ENCODE results near the gene GAPDHS. TPM values are rescaled to one million over a fixed set of nuclear protein-coding genes. Genes with fewer than 3 reads are reported as not detected.

GAPDHS gene
- total RNA-seq, 1 experiment from 2014 or later: not detected

DNA sequence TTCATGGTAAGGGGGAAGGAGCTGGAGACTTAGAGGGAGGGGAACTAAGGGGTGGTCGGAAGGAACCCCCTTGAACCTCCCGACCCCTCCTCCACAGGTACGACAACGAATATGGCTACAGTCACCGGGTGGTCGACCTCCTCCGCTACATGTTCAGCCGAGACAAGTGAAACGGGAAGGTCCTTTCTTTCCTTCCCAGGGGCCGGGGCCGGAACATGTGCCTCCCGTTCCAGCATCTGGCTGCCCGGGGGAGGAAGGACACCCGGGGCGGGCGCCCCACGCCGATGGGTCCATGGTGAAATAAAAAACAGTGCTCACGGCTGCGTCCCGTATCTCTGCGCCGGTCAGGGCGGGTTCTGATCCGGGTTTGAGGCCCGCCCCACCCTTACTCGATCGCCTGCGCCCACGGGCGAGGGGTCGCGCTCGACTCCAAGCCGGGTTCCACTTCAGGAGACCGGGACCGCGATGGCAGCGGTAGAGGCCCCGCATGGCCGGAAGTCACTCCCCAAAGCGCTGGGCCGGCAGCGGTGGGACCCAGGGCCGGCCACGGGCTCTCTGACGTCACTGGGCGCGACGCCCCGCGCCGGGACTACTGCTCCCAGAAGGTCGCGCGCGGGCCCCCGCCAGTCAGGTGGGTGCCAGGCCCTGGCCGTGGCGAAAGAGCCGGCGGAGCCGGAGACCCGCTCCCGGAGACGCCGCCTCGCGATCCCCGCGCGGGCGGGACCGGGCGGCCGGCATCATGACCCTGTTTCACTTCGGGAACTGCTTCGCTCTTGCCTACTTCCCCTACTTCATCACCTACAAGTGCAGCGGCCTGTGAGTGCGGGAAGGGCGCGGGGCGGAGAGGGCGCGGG lies 12.0 kb downstream of the GAPDHS start, which contains the start of gene TMEM147:
TMEM147 (plus strand) TSS at position 626 of the 854 bp plus-strand sequence; CDS start at position 740, 114 bp downstream.
- TSS peak; percentile 78 for BruUV-seq (replicated peaks)
- intact Hi-C loops (cut with micrococcal nuclease): loop anchor here (2.0 to 5.0 kb wide), 2 partner anchors 26 to 172 kb away; partner anchors contain the start of gene KMT2B
- TF ChIP-seq EZH2phosphoT487 (IDR thresholded peaks at IDR 0.05; ENCODE audit: borderline replicate concordance, low read length) (no peak), EZH2 (IDR thresholded peaks at IDR 0.05; ENCODE audit: low read length, unreplicated experiment) (no peak)
- TF ChIP-seq, protein P1, sequence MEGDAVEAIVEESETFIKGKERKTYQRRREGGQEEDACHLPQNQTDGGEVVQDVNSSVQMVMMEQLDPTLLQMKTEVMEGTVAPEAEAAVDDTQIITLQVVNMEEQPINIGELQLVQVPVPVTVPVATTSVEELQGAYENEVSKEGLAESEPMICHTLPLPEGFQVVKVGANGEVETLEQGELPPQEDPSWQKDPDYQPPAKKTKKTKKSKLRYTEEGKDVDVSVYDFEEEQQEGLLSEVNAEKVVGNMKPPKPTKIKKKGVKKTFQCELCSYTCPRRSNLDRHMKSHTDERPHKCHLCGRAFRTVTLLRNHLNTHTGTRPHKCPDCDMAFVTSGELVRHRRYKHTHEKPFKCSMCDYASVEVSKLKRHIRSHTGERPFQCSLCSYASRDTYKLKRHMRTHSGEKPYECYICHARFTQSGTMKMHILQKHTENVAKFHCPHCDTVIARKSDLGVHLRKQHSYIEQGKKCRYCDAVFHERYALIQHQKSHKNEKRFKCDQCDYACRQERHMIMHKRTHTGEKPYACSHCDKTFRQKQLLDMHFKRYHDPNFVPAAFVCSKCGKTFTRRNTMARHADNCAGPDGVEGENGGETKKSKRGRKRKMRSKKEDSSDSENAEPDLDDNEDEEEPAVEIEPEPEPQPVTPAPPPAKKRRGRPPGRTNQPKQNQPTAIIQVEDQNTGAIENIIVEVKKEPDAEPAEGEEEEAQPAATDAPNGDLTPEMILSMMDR (conservative IDR thresholded peaks at IDR 0.05; ENCODE audit: low read depth, low read length): no peak
- Histone ChIP-seq H3K27ac (ENCODE audit: low read length) (peak within 1 kb of the TSS; percentile 48), H4K20me1 (ENCODE audit: low read length) (no peaks in the 10 kb centered on the region), H3K4me1 (ENCODE audit: insufficient read depth, low read length) (peaks cover 14% of the 10 kb centered on the region; the same call in 1 of the 2 replicates), H3K36me3 (ENCODE audit: low read depth, low read length) (no peaks in the 10 kb centered on the region), H3K9ac (ENCODE audit: low read length) (peak within 1 kb of the TSS; percentile 97), H3K27me3 (ENCODE audit: low read length) (no peaks in the 10 kb centered on the region), H3K4me3 (ENCODE audit: low read length) (peak within 1 kb of the TSS; percentile 88), H3K9me2 (replicated peaks; ENCODE audit: low read length) (no peaks in the 10 kb centered on the region), H3K4me2 (ENCODE audit: low read length) (peak within 1 kb of the TSS; percentile 90), H3F3A (ENCODE audit: low read length, unreplicated experiment) (no peaks in the 10 kb centered on the region), H2AFZ (ENCODE audit: low read length) (peak within 1 kb of the TSS; percentile 98), H3K79me2 (ENCODE audit: low read length) (peaks cover 40% of the 10 kb centered on the region), H3K9me3 (ENCODE audit: low read length) (no peaks in the 10 kb centered on the region)
- ChIA-PET POLR2A (ENCODE audit: unreplicated experiment) (no interaction called here), CTCF (no interaction called here)
- DNase-seq (peak; percentile 84), ATAC-seq (peak; percentile 94)

DNA sequence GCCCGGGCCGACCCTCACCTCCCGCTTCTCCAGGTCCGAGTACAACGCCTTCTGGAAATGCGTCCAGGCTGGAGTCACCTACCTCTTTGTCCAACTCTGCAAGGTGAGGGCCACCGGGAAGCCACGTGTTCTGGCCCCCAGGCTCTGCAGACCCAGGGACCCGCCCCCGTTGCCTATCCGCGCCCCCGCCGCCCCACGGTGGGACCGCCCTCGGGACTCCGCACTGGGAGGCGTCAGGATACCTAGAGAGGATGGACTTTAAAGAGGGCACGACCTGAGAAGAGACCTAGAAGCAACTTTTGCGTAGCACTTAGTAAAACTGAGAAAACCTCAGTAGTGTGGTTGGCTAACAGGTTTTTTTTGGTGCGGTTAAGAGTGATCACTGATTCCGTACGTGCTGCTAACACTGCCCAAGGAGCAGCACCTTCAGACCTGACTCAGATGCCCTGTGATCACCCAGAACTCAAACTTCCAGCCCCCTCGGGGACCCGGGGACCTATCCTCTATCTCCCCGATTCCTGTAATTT lies 12.7 kb downstream of the GAPDHS start:
- Histone ChIP-seq H3K36me3 (ENCODE audit: low read depth, low read length) (no peaks in the 10 kb centered on the region), H3F3A (ENCODE audit: low read length, unreplicated experiment) (no peaks in the 10 kb centered on the region), H3K79me2 (ENCODE audit: low read length) (peaks cover 40% of the 10 kb centered on the region), H3K4me2 (ENCODE audit: low read length) (peak overlapping the region; percentile 90), H4K20me1 (ENCODE audit: low read length) (no peaks in the 10 kb centered on the region), H3K27me3 (ENCODE audit: low read length) (no peaks in the 10 kb centered on the region), H3K4me1 (ENCODE audit: insufficient read depth, low read length) (peaks cover 14% of the 10 kb centered on the region; the same call in 1 of the 2 replicates), H3K9ac (ENCODE audit: low read length) (peak overlapping the region; percentile 97), H2AFZ (ENCODE audit: low read length) (peak overlapping the region; percentile 98), H3K9me2 (replicated peaks; ENCODE audit: low read length) (no peaks in the 10 kb centered on the region), H3K27ac (ENCODE audit: low read length) (peak overlapping the region; percentile 29; the same call in 1 of the 2 replicates), H3K4me3 (ENCODE audit: low read length) (peak overlapping the region; percentile 88), H3K9me3 (ENCODE audit: low read length) (no peaks in the 10 kb centered on the region)
- POLR2A ChIA-PET (ENCODE audit: unreplicated experiment): no interaction called here
- intact Hi-C loops (cut with micrococcal nuclease): loop anchor here (2.0 to 5.0 kb wide), 2 partner anchors 27 to 171 kb away; partner anchors contain the start of gene KMT2B
- TSS peak; percentile 61 for BruUV-seq (replicated peaks)
- CTCF ChIA-PET: no interaction called here
- peak; percentile 68 for ATAC-seq
- peak; percentile 23 for DNase-seq
- TF ChIP-seq, protein P1 (conservative IDR thresholded peaks at IDR 0.05; ENCODE audit: low read depth, low read length): no peak
- no peak for TF ChIP-seq EZH2phosphoT487 (IDR thresholded peaks at IDR 0.05; ENCODE audit: borderline replicate concordance, low read length)
- TF ChIP-seq EZH2 (IDR thresholded peaks at IDR 0.05; ENCODE audit: low read length, unreplicated experiment): no peak

Data from PC-3 (cell line).